Heart right ventricle (tissue), 16 donors: ENCODE measurements around the gene DPP10. TPM values are rescaled to one million over a fixed set of nuclear protein-coding genes. Genes with fewer than 3 reads are reported as not detected.

Source experiments
- ATAC-seq, 8 donors: fragments of 200-7000 bp; cut with Tn5 transposase; one replicate each; pipeline ENCODE4 v1.9.1; 2020; ENCODE audit warnings: mild to moderate bottlenecking in 8 of 8, moderate library complexity in 8 of 8, moderate number of reproducible peaks in 1 of 8
- DNase-seq, 2 donors: peaks; one replicate each; pipeline ENCODE4 v3.0.0-alpha.2; 2020
- H3K27ac ChIP-seq, 10 donors: fragments of 200-600 bp; sonication (generic) in 2 of 10; one replicate each; pipeline versions ENCODE4 v1.5.0 to v1.8.0; 2020 to 2022; ENCODE audit warnings: mild to moderate bottlenecking in 3 of 10
- H3K27me3 ChIP-seq, 7 donors: fragments of 200-600 bp; one replicate each; pipeline ENCODE4 v1.8.0; 2021 to 2022; ENCODE audit warnings: mild to moderate bottlenecking in 2 of 7
- H3K36me3 ChIP-seq, 9 donors: fragments of 200-600 bp; sonication (generic) in 1 of 9; one replicate each; pipeline versions ENCODE4 v1.5.0 to v1.8.0; 2020 to 2022; ENCODE audit warnings: mild to moderate bottlenecking in 2 of 9
- H3K4me1 ChIP-seq, 9 donors: fragments of 200-600 bp; sonication (generic) in 1 of 9; one replicate each; pipeline versions ENCODE4 v1.5.0 to v1.8.0; 2020 to 2022; ENCODE audit warnings: mild to moderate bottlenecking in 4 of 9
- H3K4me3 ChIP-seq, 10 donors: fragments of 200-600 bp; sonication (generic) in 2 of 10; one replicate each; pipeline versions ENCODE4 v1.5.0 to v1.8.0; 2020 to 2022; ENCODE audit warnings: mild to moderate bottlenecking in 7 of 10, moderate library complexity in 2 of 10
- H3K9me3 ChIP-seq, 11 donors: fragments of 200-600 bp in 10 of 11; sonication (generic) in 2 of 11; one replicate each; pipeline versions ENCODE4 v1.5.0 to v1.8.0; 2013 to 2022; ENCODE audit warnings: mild to moderate bottlenecking in 2 of 11, control low read depth in 1 of 11, moderate library complexity in 1 of 11
- CTCF ChIP-seq, 9 donors: fragments of 200-600 bp; sonication (generic) in 2 of 9; IDR thresholded peaks; one replicate each; pipeline versions ENCODE4 v1.5.0 to v1.8.0; 2021 to 2022; ENCODE audit warnings: antibody characterized with exemption in 9 of 9, mild to moderate bottlenecking in 5 of 9, moderate library complexity in 1 of 9
- WGBS, 2 donors: extraction: QIAGEN DNeasy Blood & Tissue Kit; methylation state at CpG; one replicate each; pipeline ENCODE4 v1.1.7; 2013; ENCODE audit warnings: inconsistent platforms in 1 of 2; 5-methylcytosine and 5-hydroxymethylcytosine counted together
- intact Hi-C, 10 donors: fragments of 100-400 bp; cut with DNase I; formaldehyde crosslinking; loops; one replicate each; pipeline versions ENCODE4 v1.11.1 to v1.14.2; 2022
- polyA plus RNA-seq, 2 donors: library from polyadenylated mRNA; stranded (reverse); fragments of 200-250 nt; gene quantifications; one replicate each; pipeline ENCODE4 v1.2.3, GENCODE V29; 2013
- total RNA-seq, 10 donors: library from RNA; stranded (reverse); fragmentation: NEBNext Ultra II Directional in 3 of 10; extraction: Animal tissue kit (Norgen Biotek cat#: 25700) in 3 of 10; gene quantifications; one replicate each; pipeline versions ENCODE4 v1.2.1 to v1.2.4, GENCODE V29; 2021 to 2023
- donor health status: Arrhythmogenic right ventricular cardiomyopathy.
- donor health status: ischemic (EF 13 %, LVEDD 7.1; RV severe dilation, severe dysfunction).
- donor health status: healthy with polysubstance abuse.
- donor health status: DM: no; HTN: yes; CAD: no.
- donor health status: DM: no; HTN: no; CAD: no.
- donor health status: ischemic (EF 25% LVEDD 6.9; RV normal size, moderate dysfunction).
- donor health status: ischemic (EF 25% LVEDD 5.7; RV mildly dilated, moderate dysfunction).
- donor health status: healthy.
- donor health status: DM: yes; HTN: yes; CAD: no.
- donor health status: Ischemic cardiomyopathy.
- donor health status: ischemic (EF 35%, LVEDD 5.7; RV mildly dilated, moderate dysfunction).
- donor health status: nonischemic (EF 11% LVEDD 7.7; RV severe dilation, severe dysfunction).
- donor health status: DM: yes; HTN: yes; CAD: no.
- donor health status: PGD.
- donor health status: ischemic (EF 29% LVEDD 5.4; RV normal size, mild dysfunction).
- donor health status: nonischemic (EF 23%, LVEDD 6.1; RV moderate dilation, normal function).

Gene DPP10
- total and polyA plus RNA-seq, 12 donors = 0.15 to 0.49 (median 0.38) TPM; not detected in 9

- DNase-seq (no peak), ATAC-seq (no peak)
- intact Hi-C loops = no loop called here
Observed at GRCh38 chr2:114421781-114422180, 20.7 kb upstream of the DPP10 start.

GRCh38 chr2:114424699-114425098, 17.7 kb upstream of the DPP10 start:
- Histone ChIP-seq H3K4me3 (no peak overlapping the region), H3K27me3 (no peaks in the 10 kb centered on the region), H3K27ac (no peak overlapping the region), H3K4me1 (no peaks in the 10 kb centered on the region), H3K9me3 (no peaks in the 10 kb centered on the region), H3K36me3 (no peaks in the 10 kb centered on the region)
- ATAC-seq = no peak
- intact Hi-C loops = no loop called here
- no peak for DNase-seq
- WGBS, 2 donors = 68 to 72% methylated on average over 2 of the region's 2 CpGs
- no peak for TF ChIP-seq CTCF (IDR thresholded peaks at IDR 0.05)

More at GRCh38 chr2:114421781-114422180, 20.7 kb upstream of the DPP10 start:
- no peak overlapping the region for H3K27ac ChIP-seq
- H3K9me3 ChIP-seq = peaks cover 0 to 4% (median 0%) of the 10 kb centered on the region in 11 donors
- H3K36me3 ChIP-seq = no peaks in the 10 kb centered on the region
- peaks cover 0 to 4% (median 0%) of the 10 kb centered on the region in 7 donors for H3K27me3 ChIP-seq
- no peaks in the 10 kb centered on the region for H3K4me1 ChIP-seq
- WGBS, 2 donors = 33 to 36% methylated on average over 3 of the region's 3 CpGs
- no peak overlapping the region for H3K4me3 ChIP-seq
- no peak for TF ChIP-seq CTCF (IDR thresholded peaks at IDR 0.05)

- H3K27ac ChIP-seq = no peak overlapping the region
- 73 to 82% methylated on average over 3 of the region's 3 CpGs for WGBS, 2 donors
- DNase-seq = no peak
- no peak for TF ChIP-seq CTCF (IDR thresholded peaks at IDR 0.05)
- no peaks in the 10 kb centered on the region for H3K4me1 ChIP-seq
- no peaks in the 10 kb centered on the region for H3K36me3 ChIP-seq
- H3K4me3 ChIP-seq = no peak overlapping the region
- intact Hi-C loops = no loop called here
- H3K9me3 ChIP-seq = no peaks in the 10 kb centered on the region
- H3K27me3 ChIP-seq = no peaks in the 10 kb centered on the region
- ATAC-seq = no peak
Observed at GRCh38 chr2:114426756-114427155, 15.7 kb upstream of the DPP10 start.

- Histone ChIP-seq H3K36me3 (no peaks in the 10 kb centered on the region), H3K27ac (no peak overlapping the region), H3K4me1 (no peaks in the 10 kb centered on the region), H3K9me3 (no peaks in the 10 kb centered on the region), H3K4me3 (no peak overlapping the region), H3K27me3 (no peaks in the 10 kb centered on the region)
- intact Hi-C loops = no loop called here
- 82 to 84% methylated on average over 1 of the region's 1 CpG for WGBS, 2 donors
- ATAC-seq (no peak), DNase-seq (no peak)
- TF ChIP-seq CTCF (IDR thresholded peaks at IDR 0.05) = no peak
Observed at GRCh38 chr2:114436329-114436728, 6.1 kb upstream of the DPP10 start.
